Breast epithelium (tissue), 3 donors: ENCODE data around the gene TOP1.

Experiments used
- POLR2AphosphoS5 ChIP-seq, 3 donors: sonication (generic); formaldehyde crosslinking; IDR thresholded peaks; one replicate each; pipeline ENCODE4 v1.6.1; 2017; ENCODE audit warnings: antibody characterized with exemption in 3 of 3
- TF ChIP-seq, protein P1 (sequence below), 3 donors: fragments of 450-650 bp; IDR thresholded peaks; one replicate each; pipeline ENCODE4 v1.5.1; 2016 to 2017; ENCODE audit warnings: antibody characterized with exemption in 3 of 3, mild to moderate bottlenecking in 3 of 3, moderate library complexity in 3 of 3

DNA sequence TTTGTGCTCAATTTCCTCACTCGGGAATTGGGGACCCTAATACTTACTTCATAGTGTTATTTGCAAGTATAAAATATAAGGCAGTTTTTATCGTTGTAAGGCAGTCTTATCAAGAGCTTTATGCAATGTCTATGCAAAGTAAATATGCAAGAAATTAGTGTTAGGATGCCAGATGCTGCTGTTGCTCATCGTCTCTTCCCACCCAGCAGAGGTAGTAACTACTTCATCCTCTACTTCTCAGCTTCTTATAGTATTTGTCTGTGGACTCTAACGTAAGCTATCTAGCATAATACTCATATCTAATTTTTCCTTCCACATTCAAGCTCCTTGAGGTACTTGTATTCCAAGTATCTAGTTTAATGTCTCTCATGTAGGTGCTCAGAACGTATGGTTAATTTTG lies 120.3 kb downstream of the TOP1 start:
- TF ChIP-seq, protein P1, sequence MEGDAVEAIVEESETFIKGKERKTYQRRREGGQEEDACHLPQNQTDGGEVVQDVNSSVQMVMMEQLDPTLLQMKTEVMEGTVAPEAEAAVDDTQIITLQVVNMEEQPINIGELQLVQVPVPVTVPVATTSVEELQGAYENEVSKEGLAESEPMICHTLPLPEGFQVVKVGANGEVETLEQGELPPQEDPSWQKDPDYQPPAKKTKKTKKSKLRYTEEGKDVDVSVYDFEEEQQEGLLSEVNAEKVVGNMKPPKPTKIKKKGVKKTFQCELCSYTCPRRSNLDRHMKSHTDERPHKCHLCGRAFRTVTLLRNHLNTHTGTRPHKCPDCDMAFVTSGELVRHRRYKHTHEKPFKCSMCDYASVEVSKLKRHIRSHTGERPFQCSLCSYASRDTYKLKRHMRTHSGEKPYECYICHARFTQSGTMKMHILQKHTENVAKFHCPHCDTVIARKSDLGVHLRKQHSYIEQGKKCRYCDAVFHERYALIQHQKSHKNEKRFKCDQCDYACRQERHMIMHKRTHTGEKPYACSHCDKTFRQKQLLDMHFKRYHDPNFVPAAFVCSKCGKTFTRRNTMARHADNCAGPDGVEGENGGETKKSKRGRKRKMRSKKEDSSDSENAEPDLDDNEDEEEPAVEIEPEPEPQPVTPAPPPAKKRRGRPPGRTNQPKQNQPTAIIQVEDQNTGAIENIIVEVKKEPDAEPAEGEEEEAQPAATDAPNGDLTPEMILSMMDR (IDR thresholded peaks at IDR 0.05): no peak
- no peak for TF ChIP-seq POLR2AphosphoS5 (IDR thresholded peaks at IDR 0.05)
